Keratinocyte (primary cell): ENCODE measurements around the gene FAM240A. TPM values are rescaled to one million over a fixed set of nuclear protein-coding genes. Genes with fewer than 3 reads are reported as not detected.

ENCODE experiments used
- DNase-seq: peaks from one replicate; pipeline ENCODE4 v3.0.0-alpha.2; 2011; ENCODE audit warnings: low read depth, missing footprints, low spot score
- FAIRE-seq: peaks from 2 replicates; lab custom pipeline; 2011; peaks lifted over from hg19 to GRCh38; lab: Jason Lieb, UNC
- H2AFZ ChIP-seq: 2 replicates; pipeline ENCODE4 v1.6.0; 2012; ENCODE audit warnings: low read length, control low read depth, inconsistent platforms; ENCODE audit not compliant: control insufficient read depth
- H3K27ac ChIP-seq: 2 replicates; pipeline ENCODE4 v1.5.1; 2011; ENCODE audit warnings: low read length; ENCODE audit not compliant: control insufficient read depth, insufficient read depth
- H3K27me3 ChIP-seq: 3 replicates; pipeline ENCODE4 v1.6.0; 2011; ENCODE audit warnings: low read length; ENCODE audit not compliant: control insufficient read depth, insufficient read depth; ENCODE audit errors: extremely low read depth
- H3K36me3 ChIP-seq, 2 experiments: 2 replicates in 1 of 2; 3 replicates in 1 of 2; pipeline ENCODE4 v1.5.1; 2011; ENCODE audit warnings: low read length in 2 of 2, mild to moderate bottlenecking in 1 of 2; ENCODE audit not compliant: control insufficient read depth in 2 of 2, insufficient read depth in 2 of 2; ENCODE audit errors: extremely low read depth in 1 of 2
- H3K4me1 ChIP-seq: 3 replicates; pipeline ENCODE4 v1.5.1; 2011; ENCODE audit warnings: low read length; ENCODE audit not compliant: control insufficient read depth, insufficient read depth; ENCODE audit errors: extremely low read depth
- H3K4me2 ChIP-seq: 3 replicates; pipeline ENCODE4 v1.6.0; 2011; ENCODE audit warnings: low read depth, low read length; ENCODE audit not compliant: control insufficient read depth, insufficient read depth; ENCODE audit errors: extremely low read depth
- H3K4me3 ChIP-seq, 3 experiments: fragments of 200-600 bp in 1 of 3; sonication (generic) in 1 of 3; 2 replicates in 2 of 3; 3 replicates in 1 of 3; pipeline ENCODE4 v1.5.1; 2011 to 2016; ENCODE audit warnings: low read length in 3 of 3, mild to moderate bottlenecking in 3 of 3, control low read depth in 2 of 3, inconsistent platforms in 1 of 3, low read depth in 1 of 3, mixed read lengths in 1 of 3, mixed run types in 1 of 3, moderate library complexity in 1 of 3; ENCODE audit not compliant: control insufficient read depth in 2 of 3, insufficient read depth in 2 of 3; ENCODE audit errors: extremely low read depth in 1 of 3
- H3K79me2 ChIP-seq: 2 replicates; pipeline ENCODE4 v1.6.0; 2012; ENCODE audit warnings: low read length; ENCODE audit not compliant: control insufficient read depth, insufficient read depth
- H3K9ac ChIP-seq: 3 replicates; pipeline ENCODE4 v1.6.0; 2011; ENCODE audit warnings: low read length; ENCODE audit not compliant: control insufficient read depth, insufficient read depth; ENCODE audit errors: extremely low read depth
- H3K9me1 ChIP-seq: 3 replicates; pipeline ENCODE4 v1.6.0; 2011; ENCODE audit warnings: low read length; ENCODE audit not compliant: control insufficient read depth, insufficient read depth; ENCODE audit errors: extremely low read depth
- H3K9me3 ChIP-seq: 2 replicates; pipeline ENCODE4 v1.5.1; 2012; ENCODE audit warnings: low read depth, low read length; ENCODE audit not compliant: control insufficient read depth
- H4K20me1 ChIP-seq: 3 replicates; pipeline ENCODE4 v1.6.0; 2011; ENCODE audit warnings: low read length; ENCODE audit not compliant: control insufficient read depth, insufficient read depth; ENCODE audit errors: extremely low read depth
- CTCF ChIP-seq, 3 experiments: IDR thresholded peaks in 1 of 3; conservative IDR thresholded peaks in 1 of 3; optimal IDR thresholded peaks in 1 of 3; 2 replicates in 2 of 3; 3 replicates in 1 of 3; pipeline versions ENCODE3 to v1.5.1; 2011; ENCODE audit warnings: low read length in 3 of 3, mild to moderate bottlenecking in 3 of 3, moderate library complexity in 2 of 3, control low read depth in 1 of 3, inconsistent platforms in 1 of 3; ENCODE audit not compliant: insufficient read depth in 2 of 3; ENCODE audit errors: extremely low read depth in 1 of 3
- EZH2 ChIP-seq: IDR thresholded peaks from one replicate; pipeline ENCODE4 v1.6.1; 2012; ENCODE audit warnings: inconsistent platforms, mild to moderate bottlenecking, low read length, moderate library complexity
- dilution Hi-C: fragments of 300-500 bp; cut with MboI; formaldehyde crosslinking; loops from one replicate; pipeline ENCODE4 v1.7.0; 2020; ENCODE audit warnings: low sequenced_read_pairs; ENCODE audit not compliant: extremely low pct_ligation_motif_present
- polyA plus RNA-seq, 5 experiments: library from polyadenylated mRNA; depleted of rRNA in 3 of 5; stranded (reverse) in 3 of 5; stranded (forward) in 1 of 5; unstranded in 1 of 5; fragments of >200 nt; gene quantifications; 1 replicate in 1 of 5; 2 replicates in 3 of 5; 3 replicates in 1 of 5; pipeline versions ENCODE4 v1.2.1 to v1.2.3, GENCODE V29; 2011 to 2012; ENCODE audit warnings: missing spikeins in 2 of 5, low read depth in 1 of 5, low replicate concordance in 1 of 5

The FAM240A gene
- polyA plus RNA-seq, 1 donor (not counting 4 experiments of a cell fraction or from before 2014, with no cell fraction given): not detected

- Histone ChIP-seq H3K9me3 (no peaks in the 10 kb centered on the region), H3K79me2 (no peaks in the 10 kb centered on the region), H4K20me1 (no peaks in the 10 kb centered on the region), H3K27ac (no peak overlapping the region), H3K9me1 (no peaks in the 10 kb centered on the region), H3K36me3 (no peaks in the 10 kb centered on the region), H3K27me3 (peaks cover 6% of the 10 kb centered on the region), H2AFZ (no peak overlapping the region), H3K4me2 (no peak overlapping the region), H3K4me3 (no peak overlapping the region), H3K9ac (no peak overlapping the region), H3K4me1 (no peaks in the 10 kb centered on the region)
- FAIRE-seq (no peak), DNase-seq (no peak)
- TF ChIP-seq CTCF (optimal IDR thresholded peaks at IDR 0.05 in 1 of 3, IDR thresholded peaks at IDR 0.05 in 1 of 3, conservative IDR thresholded peaks at IDR 0.05 in 1 of 3; ENCODE audit: extremely low read depth in 1 of 3, insufficient read depth in 2 of 3, low read length in 3 of 3): no peak
- no peak for TF ChIP-seq EZH2
- dilution Hi-C loops: loop anchor here (25.0 kb wide), 1 partner anchor 156 kb away; the partner anchor contains the start of gene RTP3
These were observed 30.6 kb downstream of the FAM240A start for GRCh38 chr3:46642971-46643370.

- H2AFZ ChIP-seq: no peak overlapping the region
- no peak for DNase-seq
- no peak overlapping the region for H3K4me2 ChIP-seq
- H3K36me3 ChIP-seq: no peaks in the 10 kb centered on the region
- no peaks in the 10 kb centered on the region for H3K9me1 ChIP-seq
- no peak overlapping the region for H3K9ac ChIP-seq
- no peaks in the 10 kb centered on the region for H3K79me2 ChIP-seq
- FAIRE-seq: no peak
- dilution Hi-C loops: loop anchor here (25.0 kb wide), 1 partner anchor 156 kb away; the partner anchor contains the start of gene RTP3
- no peaks in the 10 kb centered on the region for H3K9me3 ChIP-seq
- TF ChIP-seq CTCF (optimal IDR thresholded peaks at IDR 0.05 in 1 of 3, IDR thresholded peaks at IDR 0.05 in 1 of 3, conservative IDR thresholded peaks at IDR 0.05 in 1 of 3; ENCODE audit: extremely low read depth in 1 of 3, insufficient read depth in 2 of 3, low read length in 3 of 3) (no peak), EZH2 (no peak)
- H3K4me3 ChIP-seq: no peak overlapping the region
- H4K20me1 ChIP-seq: no peaks in the 10 kb centered on the region
- no peak overlapping the region for H3K27ac ChIP-seq
- peaks cover 6% of the 10 kb centered on the region for H3K27me3 ChIP-seq
- no peaks in the 10 kb centered on the region for H3K4me1 ChIP-seq
These were observed 31.4 kb downstream of the FAM240A start for GRCh38 chr3:46643701-46644100.
